COLO829 (cell line): Measurements from ENCODE around the gene HIVEP3.
A peak's percentile ranks its signal among the peaks of the same experiment; 100 is the strongest.
"Not testable (repeated sequence)": the region's sequence is repeated elsewhere in the genome, so short reads cannot be mapped to it uniquely, and the experiment has no call there.

Experiments used
- DNase-seq: peaks from one replicate; pipeline ENCODE4 v3.0.0; 2012; ENCODE audit warnings: low spot score

The HIVEP3 gene

DNA sequence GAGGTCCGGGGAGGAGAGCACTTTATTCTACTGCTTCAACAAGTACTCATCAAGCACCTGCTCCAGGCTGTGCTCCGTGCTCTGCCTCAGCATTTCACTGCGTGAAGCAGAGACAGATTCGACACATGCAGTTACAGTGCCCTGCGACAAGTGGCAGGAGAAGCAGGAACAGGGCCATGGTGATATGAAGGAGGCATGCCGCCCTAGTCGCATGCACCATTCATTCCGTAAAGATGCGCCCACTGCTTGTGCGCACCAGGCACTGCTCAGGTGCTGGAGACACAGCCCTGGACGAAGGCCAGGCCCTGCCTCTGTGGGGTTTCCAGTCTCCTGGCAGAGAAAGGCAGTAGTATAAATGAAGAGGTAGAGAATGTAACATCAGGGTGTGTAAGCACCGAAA lies 206.6 kb downstream of the HIVEP3 start:
- DNase-seq, result no peak

- DNase-seq, result no peak
Observed at GRCh38 chr1:41711581-41711980, 207.1 kb downstream of the HIVEP3 start.

GRCh38 chr1:41710980-41711379 lies 207.7 kb downstream of the HIVEP3 start:
- no peak for DNase-seq

GRCh38 chr1:41709873-41710272 lies 208.8 kb downstream of the HIVEP3 start:
- no peak for DNase-seq

DNA sequence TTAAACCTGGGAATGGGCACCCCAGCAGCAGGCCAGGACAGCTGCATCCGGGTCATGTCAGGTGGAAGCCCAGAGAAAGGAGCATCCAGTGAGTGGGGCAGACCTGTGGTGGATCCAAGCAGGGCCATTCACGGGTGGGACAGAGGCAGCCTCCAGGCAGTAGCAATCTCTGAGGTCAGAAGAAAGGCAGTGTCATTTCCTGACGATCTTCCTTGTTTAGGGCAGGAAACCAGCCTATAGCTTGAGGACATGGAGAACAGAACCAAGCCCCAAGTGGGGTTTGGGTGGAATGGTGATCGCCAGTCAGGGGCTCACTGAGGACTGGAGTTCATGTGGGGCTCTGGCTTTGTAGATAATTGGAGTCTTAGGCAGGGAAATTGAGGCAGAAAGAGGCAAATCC lies 209.4 kb downstream of the HIVEP3 start:
- no peak for DNase-seq

DNA sequence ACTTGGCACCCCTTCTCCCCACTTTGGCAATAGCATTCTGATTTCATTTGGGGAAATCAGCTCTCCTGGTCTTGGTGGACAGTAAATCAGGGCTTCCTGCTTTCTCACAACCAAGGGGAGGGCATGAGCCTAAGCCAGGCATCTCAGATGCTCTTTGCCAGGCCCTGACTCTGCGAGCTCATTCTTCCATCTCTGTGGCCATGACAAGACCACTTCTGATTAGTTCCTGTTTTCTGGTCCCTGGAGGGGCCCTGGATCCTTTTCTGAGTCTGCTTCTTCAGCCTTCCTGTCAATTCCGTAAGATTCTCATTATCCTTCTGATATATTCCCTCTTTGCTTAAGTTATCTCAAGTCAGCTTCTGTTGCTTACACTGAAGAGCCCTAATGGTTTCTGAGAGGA lies 210.4 kb downstream of the HIVEP3 start:
- DNase-seq, result no peak

DNA sequence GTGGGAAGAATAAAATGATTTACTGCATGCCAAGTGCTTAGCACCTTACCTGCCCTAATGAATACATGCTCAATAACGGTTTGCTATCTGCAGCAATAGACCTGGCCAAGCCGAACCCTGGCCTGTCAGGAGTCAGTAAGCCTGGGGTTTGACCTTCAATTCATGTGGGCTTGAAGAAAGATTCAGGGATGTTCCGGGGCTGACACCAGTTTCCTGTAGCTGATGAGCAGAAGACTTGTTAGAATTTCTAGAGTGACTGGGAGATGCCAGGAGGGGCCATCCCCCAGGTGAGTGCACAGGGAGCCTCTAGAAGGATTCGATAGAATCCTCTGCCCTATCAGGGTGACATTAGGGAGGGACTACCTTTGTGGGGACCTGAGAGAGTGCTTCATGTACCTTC lies 210.9 kb downstream of the HIVEP3 start:
- DNase-seq, result no peak

DNA sequence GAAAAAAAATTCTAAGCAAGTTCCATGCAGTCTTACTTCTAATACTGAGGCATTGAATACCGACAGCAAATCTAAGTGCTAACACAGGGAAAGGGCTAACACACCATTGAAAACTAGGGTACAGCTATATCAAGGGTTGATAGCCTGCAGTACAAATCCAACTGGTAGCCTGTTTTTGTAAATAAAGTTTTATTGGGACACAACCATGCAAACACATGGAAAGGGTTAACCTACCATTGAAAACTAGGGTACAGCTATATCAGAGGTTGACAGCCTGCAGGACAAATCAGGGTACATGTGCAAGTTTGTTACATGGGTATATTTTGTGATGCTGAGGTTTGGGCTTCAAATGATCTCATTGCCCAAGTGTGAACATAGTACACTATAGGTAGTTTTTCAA lies 212.9 kb downstream of the HIVEP3 start:
- DNase-seq, result no peak

DNA sequence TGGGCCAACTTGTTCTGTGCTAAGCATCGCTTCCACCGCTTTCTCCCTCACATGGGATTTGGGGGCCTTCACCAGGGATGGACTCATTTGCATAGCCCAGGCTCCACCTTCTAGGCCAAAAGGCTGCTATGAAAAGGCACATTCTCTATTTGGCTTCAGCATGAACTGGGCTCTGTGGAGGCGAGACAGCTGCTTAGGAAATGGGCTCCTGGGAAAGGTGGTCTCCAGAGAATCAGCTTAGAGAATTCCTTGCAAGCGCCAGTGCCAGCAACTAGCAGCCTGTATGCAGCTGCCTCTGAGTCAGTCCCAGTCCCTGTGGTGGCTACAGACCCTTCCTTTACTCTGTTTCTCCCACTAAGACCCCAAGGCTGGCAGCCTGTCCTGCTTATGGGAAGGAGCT lies 214.5 kb downstream of the HIVEP3 start:
- DNase-seq, result no peak

- DNase-seq, result no peak
Observed at GRCh38 chr1:41702771-41703170, 216.0 kb downstream of the HIVEP3 start.

DNA sequence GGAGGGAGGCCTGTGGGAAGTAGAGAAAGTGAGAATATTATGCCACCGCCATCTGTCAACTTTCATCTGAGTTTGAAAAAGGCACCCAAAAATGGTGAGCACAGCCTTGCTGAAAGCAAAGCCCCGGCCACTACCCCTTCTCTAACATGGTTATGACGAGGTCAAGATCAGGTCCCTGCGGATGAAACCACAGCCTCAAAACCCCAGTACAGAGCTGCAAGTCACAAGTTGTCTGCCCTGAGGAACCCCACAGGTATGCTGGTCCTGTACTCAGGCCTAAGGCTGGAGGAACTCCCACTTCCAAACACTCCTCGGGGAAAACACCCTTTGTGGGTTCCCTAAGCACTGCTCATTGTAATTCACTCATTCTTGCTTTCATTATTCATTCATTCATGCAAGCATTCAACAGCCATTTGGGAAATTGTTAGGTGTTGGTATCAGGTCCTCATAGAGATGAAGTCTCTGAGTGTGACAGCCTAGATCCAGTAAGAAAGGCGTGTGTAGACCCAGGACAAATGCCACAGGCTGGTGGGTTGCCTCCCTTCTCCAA lies 217.7 kb downstream of the HIVEP3 start:
- no peak for DNase-seq

GRCh38 chr1:41700581-41700980 lies 218.1 kb downstream of the HIVEP3 start:
- no peak for DNase-seq

DNA sequence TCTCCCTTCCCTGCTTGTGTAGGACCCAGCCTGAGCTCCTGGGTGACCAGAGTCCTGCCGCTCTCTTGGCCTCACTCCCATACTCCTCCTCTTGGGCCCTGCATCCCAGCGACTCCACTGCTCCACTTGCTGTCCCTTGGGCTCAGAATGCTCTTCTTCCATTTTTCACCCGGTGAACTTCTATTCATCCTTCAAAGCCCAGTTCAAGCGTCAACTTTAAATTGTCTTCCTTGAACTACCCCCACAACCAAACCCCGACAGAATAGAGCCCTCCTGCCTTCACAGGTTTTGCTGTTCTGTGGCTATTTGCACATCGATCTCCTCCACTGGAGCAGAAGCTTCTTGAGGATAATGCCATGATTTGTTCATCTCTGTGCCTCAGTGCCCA lies 218.9 kb downstream of the HIVEP3 start:
- DNase-seq, result no peak

- DNase-seq, result no peak
Observed at GRCh38 chr1:41698916-41699860, 219.5 kb downstream of the HIVEP3 start.

DNA sequence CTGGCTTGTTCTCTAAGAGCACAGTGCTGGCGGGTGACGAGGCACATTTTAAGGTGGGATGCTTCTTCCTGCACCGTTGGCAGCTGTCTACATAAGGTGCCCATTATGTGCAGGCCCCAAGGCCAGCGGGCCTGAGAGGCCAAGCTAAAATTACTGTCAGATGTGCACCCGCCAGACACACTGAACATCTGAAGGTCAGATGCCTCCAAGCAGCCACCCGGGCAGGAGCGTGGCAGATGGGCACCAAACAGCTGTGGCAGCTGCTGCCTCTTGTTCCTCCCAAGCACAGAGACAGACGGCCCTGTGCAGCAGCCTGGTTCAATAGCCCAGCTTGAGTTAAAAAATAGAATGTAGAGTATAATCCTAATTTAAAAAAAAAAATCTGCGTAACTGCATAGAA lies 222.3 kb downstream of the HIVEP3 start:
- DNase-seq, result no peak

DNA sequence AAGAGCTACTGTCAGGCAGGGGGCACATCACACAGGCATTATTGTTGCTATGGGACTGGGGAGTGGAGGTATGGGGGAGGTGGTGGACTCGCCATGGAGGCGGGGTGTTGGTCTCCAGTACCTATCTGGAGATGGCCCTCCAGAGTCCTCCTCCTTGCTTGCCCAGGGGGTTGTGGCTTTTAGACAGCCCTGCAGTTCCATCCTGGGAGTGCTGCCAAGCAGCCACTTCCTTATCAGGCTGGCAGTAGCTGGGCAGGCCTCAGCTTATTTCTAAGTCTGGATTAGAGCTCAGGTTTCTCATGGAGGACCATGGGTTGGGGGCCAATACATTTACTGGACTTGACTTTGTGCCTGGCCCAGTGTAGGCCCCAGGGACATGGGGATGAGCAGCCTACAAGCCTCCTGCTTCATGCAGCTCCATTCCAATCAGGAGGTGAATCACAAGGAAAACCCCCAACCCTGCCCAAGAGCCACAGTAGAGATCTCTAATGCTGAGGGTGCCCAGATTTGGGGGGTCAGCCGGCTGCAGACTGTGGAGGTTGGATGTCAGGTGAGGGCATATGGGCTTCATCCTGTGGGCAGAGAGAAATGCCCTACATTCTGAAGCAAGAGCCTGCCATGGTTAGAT lies 223.5 kb downstream of the HIVEP3 start:
- peak; percentile 19 for DNase-seq

- not testable (repeated sequence) for DNase-seq
Observed at GRCh38 chr1:41691966-41692365, 226.8 kb downstream of the HIVEP3 start.

DNA sequence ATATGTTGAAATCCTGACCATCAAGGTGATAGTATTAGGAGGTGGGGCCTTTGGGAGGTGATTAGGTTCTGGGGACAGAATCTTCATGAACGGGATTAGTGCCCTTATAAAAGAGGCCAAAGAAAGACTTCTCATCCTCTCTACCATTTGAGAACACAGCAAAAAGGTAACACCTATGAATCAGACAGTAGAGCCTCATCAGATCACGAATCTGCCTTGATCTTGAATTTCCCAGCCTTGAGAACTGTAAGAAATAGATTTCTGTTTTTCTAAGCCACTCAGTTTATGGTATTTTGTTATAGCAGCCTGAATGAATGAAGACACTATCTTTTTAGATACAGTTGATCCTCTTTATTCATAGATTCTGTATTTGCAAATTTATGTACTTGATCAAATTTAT lies 227.3 kb downstream of the HIVEP3 start:
- no peak for DNase-seq

- no peak for DNase-seq
Observed at GRCh38 chr1:41690331-41690730, 228.4 kb downstream of the HIVEP3 start.

DNA sequence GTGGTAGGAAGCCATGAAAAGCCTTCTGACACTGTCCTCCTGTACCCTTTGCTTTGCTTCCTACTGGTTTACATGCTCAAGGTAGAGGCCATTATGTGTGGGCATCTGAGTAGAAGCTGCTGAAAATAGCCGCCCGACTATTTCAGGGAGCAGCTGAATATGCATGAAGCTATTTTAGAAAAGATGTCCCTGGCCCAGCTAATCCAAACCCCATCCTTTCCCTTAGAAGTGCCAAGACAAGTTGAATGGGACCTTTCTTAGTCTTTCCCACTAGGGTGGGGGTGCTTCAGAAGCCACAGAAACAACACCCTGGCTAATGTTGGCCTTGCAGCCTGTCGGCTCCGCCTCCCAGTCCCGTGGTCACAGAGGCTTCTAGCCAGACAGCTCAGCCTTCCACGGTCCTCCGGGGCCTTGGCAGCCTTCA lies 229.2 kb downstream of the HIVEP3 start:
- DNase-seq, result peak; percentile 33

DNA sequence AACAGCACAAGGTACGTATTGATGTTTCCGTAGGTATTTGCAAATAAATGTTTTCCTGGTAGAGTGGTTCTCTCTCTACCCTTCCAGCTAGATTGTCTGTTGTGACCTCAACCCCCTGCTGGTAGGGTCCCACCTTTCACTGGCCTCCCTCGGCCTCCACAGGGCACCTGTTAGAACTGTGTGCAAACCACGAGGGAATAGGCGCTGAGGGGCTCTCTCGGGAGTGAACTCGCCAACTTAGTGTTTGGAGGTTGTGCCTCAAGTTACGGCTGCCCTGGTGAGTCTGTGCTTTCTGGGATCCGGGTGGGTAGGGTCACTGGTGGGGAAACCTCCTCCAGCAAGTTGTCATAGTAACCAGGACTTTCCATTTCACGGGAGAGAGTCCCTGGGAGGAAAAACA lies 229.6 kb downstream of the HIVEP3 start:
- DNase-seq, result no peak

- no peak for DNase-seq
Observed at GRCh38 chr1:41687007-41687406, 231.7 kb downstream of the HIVEP3 start.
